ENCODE measurements around the gene KCTD15.

DNA sequence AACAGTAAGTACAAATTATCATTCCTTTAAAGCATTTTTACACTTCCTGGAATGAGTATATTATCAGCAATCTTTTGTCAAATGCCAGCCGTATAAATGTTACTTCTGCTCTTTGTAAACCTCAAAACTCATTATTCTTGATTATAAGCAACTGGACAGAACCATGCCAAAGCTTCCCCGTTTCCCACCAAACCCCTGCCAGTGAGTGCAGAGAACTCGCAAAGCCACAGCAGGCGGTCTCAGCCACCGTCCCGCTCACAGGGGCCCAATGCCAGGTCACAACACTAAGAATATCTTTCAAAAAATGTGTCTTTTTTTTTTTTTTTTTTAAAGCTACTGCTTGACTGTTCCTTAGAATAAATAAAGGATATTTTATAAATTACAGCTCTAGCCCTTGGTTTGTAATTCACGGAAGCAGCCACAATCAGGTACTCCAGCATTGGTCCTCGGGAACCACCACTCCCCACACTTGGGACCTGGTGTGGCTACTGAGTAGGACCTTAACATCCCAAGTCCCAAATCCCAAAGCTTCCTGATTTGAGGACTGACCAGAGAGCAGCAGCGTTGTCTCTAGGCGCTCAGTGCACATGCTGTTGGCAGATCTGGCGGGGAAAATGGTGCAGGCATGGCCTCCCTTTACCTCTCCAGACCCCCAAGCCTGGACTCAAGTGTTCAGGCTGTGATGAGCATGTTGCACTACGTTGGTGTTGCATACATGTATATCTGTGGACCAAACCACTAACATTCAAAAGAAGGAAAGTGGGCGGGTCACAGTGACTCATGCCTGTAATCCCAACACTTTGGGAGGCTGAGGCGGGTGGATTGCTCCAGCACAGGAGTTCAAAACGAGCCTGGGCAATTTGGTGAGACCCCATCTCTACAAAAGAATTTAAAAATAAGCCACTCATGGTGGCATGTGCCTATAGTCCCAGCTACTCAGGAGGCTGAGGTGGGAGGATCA is 19.0 kb downstream of the KCTD15 start:
- TF ChIP-seq POLR2AphosphoS5 (IDR thresholded peaks at IDR 0.05; ENCODE audit: low read depth, low read length) (no peak), TAF1 (IDR thresholded peaks at IDR 0.05; ENCODE audit: borderline replicate concordance, insufficient read depth, low read length) (no peak), FOXP2 (optimal IDR thresholded peaks at IDR 0.05; ENCODE audit: borderline replicate concordance, extremely low read depth, extremely low read length, insufficient read depth) (no peak), SIN3A (IDR thresholded peaks at IDR 0.05; ENCODE audit: borderline replicate concordance, insufficient read depth, low read length) (no peak)
- TF ChIP-seq, protein P1, sequence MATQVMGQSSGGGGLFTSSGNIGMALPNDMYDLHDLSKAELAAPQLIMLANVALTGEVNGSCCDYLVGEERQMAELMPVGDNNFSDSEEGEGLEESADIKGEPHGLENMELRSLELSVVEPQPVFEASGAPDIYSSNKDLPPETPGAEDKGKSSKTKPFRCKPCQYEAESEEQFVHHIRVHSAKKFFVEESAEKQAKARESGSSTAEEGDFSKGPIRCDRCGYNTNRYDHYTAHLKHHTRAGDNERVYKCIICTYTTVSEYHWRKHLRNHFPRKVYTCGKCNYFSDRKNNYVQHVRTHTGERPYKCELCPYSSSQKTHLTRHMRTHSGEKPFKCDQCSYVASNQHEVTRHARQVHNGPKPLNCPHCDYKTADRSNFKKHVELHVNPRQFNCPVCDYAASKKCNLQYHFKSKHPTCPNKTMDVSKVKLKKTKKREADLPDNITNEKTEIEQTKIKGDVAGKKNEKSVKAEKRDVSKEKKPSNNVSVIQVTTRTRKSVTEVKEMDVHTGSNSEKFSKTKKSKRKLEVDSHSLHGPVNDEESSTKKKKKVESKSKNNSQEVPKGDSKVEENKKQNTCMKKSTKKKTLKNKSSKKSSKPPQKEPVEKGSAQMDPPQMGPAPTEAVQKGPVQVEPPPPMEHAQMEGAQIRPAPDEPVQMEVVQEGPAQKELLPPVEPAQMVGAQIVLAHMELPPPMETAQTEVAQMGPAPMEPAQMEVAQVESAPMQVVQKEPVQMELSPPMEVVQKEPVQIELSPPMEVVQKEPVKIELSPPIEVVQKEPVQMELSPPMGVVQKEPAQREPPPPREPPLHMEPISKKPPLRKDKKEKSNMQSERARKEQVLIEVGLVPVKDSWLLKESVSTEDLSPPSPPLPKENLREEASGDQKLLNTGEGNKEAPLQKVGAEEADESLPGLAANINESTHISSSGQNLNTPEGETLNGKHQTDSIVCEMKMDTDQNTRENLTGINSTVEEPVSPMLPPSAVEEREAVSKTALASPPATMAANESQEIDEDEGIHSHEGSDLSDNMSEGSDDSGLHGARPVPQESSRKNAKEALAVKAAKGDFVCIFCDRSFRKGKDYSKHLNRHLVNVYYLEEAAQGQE (IDR thresholded peaks at IDR 0.05; ENCODE audit: insufficient read depth in 1 of 2, low read depth in 2 of 2, low read length in 2 of 2) = no peak

Data from PFSK-1 (cell line).